ENCODE results near the gene TMEM186.
"Not testable (repeated sequence)": the region's sequence is repeated elsewhere in the genome, so short reads cannot be mapped to it uniquely, and the experiment has no call there.

The TMEM186 gene

GRCh38 chr16:8786316-8786715, 11.1 kb downstream of the TMEM186 start:
- not testable (repeated sequence) for H3K27ac ChIP-seq (ENCODE audit: low read length); H3K27me3 ChIP-seq (ENCODE audit: low read depth, low read length); H3K36me3 ChIP-seq (ENCODE audit: control insufficient read depth in 1 of 2, insufficient read depth in 2 of 2, low read length in 2 of 2); H3K9me3 ChIP-seq (ENCODE audit: control insufficient read depth in 1 of 2, low read length in 2 of 2); H3K4me3 ChIP-seq (ENCODE audit: low read depth in 1 of 2, low read length in 2 of 2); H3K4me1 ChIP-seq (ENCODE audit: control insufficient read depth in 1 of 2, insufficient read depth in 2 of 2, low read length in 2 of 2)

- H3K9me3 ChIP-seq (ENCODE audit: control insufficient read depth in 1 of 2, low read length in 2 of 2), result no peaks in the 10 kb centered on the region
Measured at GRCh38 chr16:8785408-8785807, 12.0 kb downstream of the TMEM186 start.

GRCh38 chr16:8782673-8783072, 14.8 kb downstream of the TMEM186 start:
- peaks cover 0 to under 1% of the 10 kb centered on the region in 2 donors for H3K36me3 ChIP-seq (ENCODE audit: control insufficient read depth in 1 of 2, insufficient read depth in 2 of 2, low read length in 2 of 2)

More at GRCh38 chr16:8785408-8785807, 12.0 kb downstream of the TMEM186 start:
- H3K27me3 ChIP-seq (ENCODE audit: low read depth, low read length), result no peaks in the 10 kb centered on the region
- no peaks in the 10 kb centered on the region for H3K4me1 ChIP-seq (ENCODE audit: control insufficient read depth in 1 of 2, insufficient read depth in 2 of 2, low read length in 2 of 2)
- H3K36me3 ChIP-seq (ENCODE audit: control insufficient read depth in 1 of 2, insufficient read depth in 2 of 2, low read length in 2 of 2), result no peaks in the 10 kb centered on the region
- H3K27ac ChIP-seq (ENCODE audit: low read length), result no peak overlapping the region
- H3K4me3 ChIP-seq (ENCODE audit: low read depth in 1 of 2, low read length in 2 of 2), result no peak overlapping the region

GRCh38 chr16:8781797-8782196, 15.6 kb downstream of the TMEM186 start:
- Histone ChIP-seq H3K27ac (ENCODE audit: low read length) (no peak overlapping the region), H3K4me1 (ENCODE audit: control insufficient read depth in 1 of 2, insufficient read depth in 2 of 2, low read length in 2 of 2) (no peaks in the 10 kb centered on the region), H3K4me3 (ENCODE audit: low read depth in 1 of 2, low read length in 2 of 2) (no peak overlapping the region), H3K27me3 (ENCODE audit: low read depth, low read length) (no peaks in the 10 kb centered on the region), H3K36me3 (ENCODE audit: control insufficient read depth in 1 of 2, insufficient read depth in 2 of 2, low read length in 2 of 2) (peaks cover 0 to 3% of the 10 kb centered on the region in 2 donors), H3K9me3 (ENCODE audit: control insufficient read depth in 1 of 2, low read length in 2 of 2) (no peaks in the 10 kb centered on the region)

More at GRCh38 chr16:8782673-8783072, 14.8 kb downstream of the TMEM186 start:
- H3K9me3 ChIP-seq (ENCODE audit: control insufficient read depth in 1 of 2, low read length in 2 of 2), result no peaks in the 10 kb centered on the region
- no peak overlapping the region for H3K4me3 ChIP-seq (ENCODE audit: low read depth in 1 of 2, low read length in 2 of 2)
- H3K4me1 ChIP-seq (ENCODE audit: control insufficient read depth in 1 of 2, insufficient read depth in 2 of 2, low read length in 2 of 2), result no peaks in the 10 kb centered on the region
- H3K27me3 ChIP-seq (ENCODE audit: low read depth, low read length), result no peaks in the 10 kb centered on the region
- no peak overlapping the region for H3K27ac ChIP-seq (ENCODE audit: low read length)

- H3K27me3 ChIP-seq (ENCODE audit: low read depth, low read length), result no peaks in the 10 kb centered on the region
- no peak overlapping the region for H3K27ac ChIP-seq (ENCODE audit: low read length)
- no peaks in the 10 kb centered on the region for H3K9me3 ChIP-seq (ENCODE audit: control insufficient read depth in 1 of 2, low read length in 2 of 2)
- H3K36me3 ChIP-seq (ENCODE audit: control insufficient read depth in 1 of 2, insufficient read depth in 2 of 2, low read length in 2 of 2), result peaks cover 9 to 23% of the 10 kb centered on the region in 2 donors
- no peak overlapping the region for H3K4me3 ChIP-seq (ENCODE audit: low read depth in 1 of 2, low read length in 2 of 2)
- H3K4me1 ChIP-seq (ENCODE audit: control insufficient read depth in 1 of 2, insufficient read depth in 2 of 2, low read length in 2 of 2), result no peaks in the 10 kb centered on the region
Measured at GRCh38 chr16:8777217-8777616, 20.2 kb downstream of the TMEM186 start.

GRCh38 chr16:8776129-8776584, 21.3 kb downstream of the TMEM186 start:
- H3K4me3 ChIP-seq (ENCODE audit: low read depth in 1 of 2, low read length in 2 of 2), result no peak overlapping the region
- H3K27ac ChIP-seq (ENCODE audit: low read length), result no peak overlapping the region
- no peaks in the 10 kb centered on the region for H3K4me1 ChIP-seq (ENCODE audit: control insufficient read depth in 1 of 2, insufficient read depth in 2 of 2, low read length in 2 of 2)
- peaks cover 9 to 24% of the 10 kb centered on the region in 2 donors for H3K36me3 ChIP-seq (ENCODE audit: control insufficient read depth in 1 of 2, insufficient read depth in 2 of 2, low read length in 2 of 2)
- H3K27me3 ChIP-seq (ENCODE audit: low read depth, low read length), result no peaks in the 10 kb centered on the region
- no peaks in the 10 kb centered on the region for H3K9me3 ChIP-seq (ENCODE audit: control insufficient read depth in 1 of 2, low read length in 2 of 2)

- H3K4me1 ChIP-seq (ENCODE audit: control insufficient read depth in 1 of 2, insufficient read depth in 2 of 2, low read length in 2 of 2), result no peaks in the 10 kb centered on the region
- no peak overlapping the region for H3K27ac ChIP-seq (ENCODE audit: low read length)
- no peaks in the 10 kb centered on the region for H3K9me3 ChIP-seq (ENCODE audit: control insufficient read depth in 1 of 2, low read length in 2 of 2)
- H3K4me3 ChIP-seq (ENCODE audit: low read depth in 1 of 2, low read length in 2 of 2), result no peak overlapping the region
- no peaks in the 10 kb centered on the region for H3K27me3 ChIP-seq (ENCODE audit: low read depth, low read length)
- H3K36me3 ChIP-seq (ENCODE audit: control insufficient read depth in 1 of 2, insufficient read depth in 2 of 2, low read length in 2 of 2), result peaks cover 9 to 24% of the 10 kb centered on the region in 2 donors
Measured at GRCh38 chr16:8775359-8775758, 22.1 kb downstream of the TMEM186 start.

- H3K36me3 ChIP-seq (ENCODE audit: control insufficient read depth in 1 of 2, insufficient read depth in 2 of 2, low read length in 2 of 2), result peaks cover 9 to 24% of the 10 kb centered on the region in 2 donors
- H3K27me3 ChIP-seq (ENCODE audit: low read depth, low read length), result no peaks in the 10 kb centered on the region
- no peaks in the 10 kb centered on the region for H3K4me1 ChIP-seq (ENCODE audit: control insufficient read depth in 1 of 2, insufficient read depth in 2 of 2, low read length in 2 of 2)
- H3K9me3 ChIP-seq (ENCODE audit: control insufficient read depth in 1 of 2, low read length in 2 of 2), result no peaks in the 10 kb centered on the region
- H3K27ac ChIP-seq (ENCODE audit: low read length), result no peak overlapping the region
- H3K4me3 ChIP-seq (ENCODE audit: low read depth in 1 of 2, low read length in 2 of 2), result no peak overlapping the region
Measured at GRCh38 chr16:8774208-8774607, 23.2 kb downstream of the TMEM186 start.

GRCh38 chr16:8773537-8773936, 23.9 kb downstream of the TMEM186 start:
- Histone ChIP-seq H3K36me3 (ENCODE audit: control insufficient read depth in 1 of 2, insufficient read depth in 2 of 2, low read length in 2 of 2) (peaks cover 15 to 24% of the 10 kb centered on the region in 2 donors), H3K4me3 (ENCODE audit: low read depth in 1 of 2, low read length in 2 of 2) (no peak overlapping the region), H3K4me1 (ENCODE audit: control insufficient read depth in 1 of 2, insufficient read depth in 2 of 2, low read length in 2 of 2) (no peaks in the 10 kb centered on the region), H3K27me3 (ENCODE audit: low read depth, low read length) (no peaks in the 10 kb centered on the region), H3K9me3 (ENCODE audit: control insufficient read depth in 1 of 2, low read length in 2 of 2) (no peaks in the 10 kb centered on the region), H3K27ac (ENCODE audit: low read length) (no peak overlapping the region)

GRCh38 chr16:8768692-8769091, 28.7 kb downstream of the TMEM186 start:
- Histone ChIP-seq H3K9me3 (ENCODE audit: control insufficient read depth in 1 of 2, low read length in 2 of 2) (no peaks in the 10 kb centered on the region), H3K36me3 (ENCODE audit: control insufficient read depth in 1 of 2, insufficient read depth in 2 of 2, low read length in 2 of 2) (peaks cover 12 to 21% of the 10 kb centered on the region in 2 donors), H3K4me3 (ENCODE audit: low read depth in 1 of 2, low read length in 2 of 2) (no peak overlapping the region), H3K4me1 (ENCODE audit: control insufficient read depth in 1 of 2, insufficient read depth in 2 of 2, low read length in 2 of 2) (no peaks in the 10 kb centered on the region), H3K27ac (ENCODE audit: low read length) (no peak overlapping the region), H3K27me3 (ENCODE audit: low read depth, low read length) (no peaks in the 10 kb centered on the region)

GRCh38 chr16:8768283-8768682, 29.2 kb downstream of the TMEM186 start:
- no peak overlapping the region for H3K4me3 ChIP-seq (ENCODE audit: low read depth in 1 of 2, low read length in 2 of 2)
- no peak overlapping the region for H3K27ac ChIP-seq (ENCODE audit: low read length)
- no peaks in the 10 kb centered on the region for H3K27me3 ChIP-seq (ENCODE audit: low read depth, low read length)
- no peaks in the 10 kb centered on the region for H3K9me3 ChIP-seq (ENCODE audit: control insufficient read depth in 1 of 2, low read length in 2 of 2)
- H3K4me1 ChIP-seq (ENCODE audit: control insufficient read depth in 1 of 2, insufficient read depth in 2 of 2, low read length in 2 of 2), result no peaks in the 10 kb centered on the region
- H3K36me3 ChIP-seq (ENCODE audit: control insufficient read depth in 1 of 2, insufficient read depth in 2 of 2, low read length in 2 of 2), result peaks cover 12 to 18% of the 10 kb centered on the region in 2 donors

GRCh38 chr16:8767176-8767575, 30.3 kb downstream of the TMEM186 start:
- H3K4me1 ChIP-seq (ENCODE audit: control insufficient read depth in 1 of 2, insufficient read depth in 2 of 2, low read length in 2 of 2), result no peaks in the 10 kb centered on the region
- no peak overlapping the region for H3K27ac ChIP-seq (ENCODE audit: low read length)
- no peaks in the 10 kb centered on the region for H3K27me3 ChIP-seq (ENCODE audit: low read depth, low read length)
- no peak overlapping the region for H3K4me3 ChIP-seq (ENCODE audit: low read depth in 1 of 2, low read length in 2 of 2)
- H3K9me3 ChIP-seq (ENCODE audit: control insufficient read depth in 1 of 2, low read length in 2 of 2), result no peaks in the 10 kb centered on the region
- H3K36me3 ChIP-seq (ENCODE audit: control insufficient read depth in 1 of 2, insufficient read depth in 2 of 2, low read length in 2 of 2), result peaks cover 12% of the 10 kb centered on the region in 2 donors
